GM23248 (cell line): ENCODE results near the gene SETBP1. TPM values are rescaled to one million over a fixed set of nuclear protein-coding genes. Genes with fewer than 3 reads are reported as not detected.

Source experiments
- DNase-seq: peaks from one replicate; pipeline ENCODE4 v3.0.0-alpha.2; 2015
- H2AFZ ChIP-seq: fragments of 200-600 bp; sonication (generic); 2 replicates; pipeline ENCODE4 v1.6.1; 2016; ENCODE audit warnings: antibody characterized with exemption
- H3F3A ChIP-seq: fragments of 200-600 bp; sonication (generic); 2 replicates; pipeline ENCODE4 v1.6.1; 2016; ENCODE audit warnings: mild to moderate bottlenecking, antibody characterized with exemption, mixed run types; ENCODE audit not compliant: insufficient read depth
- H3K27ac ChIP-seq: fragments of 200-600 bp; sonication (generic); 2 replicates; pipeline ENCODE4 v1.5.1; 2016; ENCODE audit warnings: mild to moderate bottlenecking
- H3K27me3 ChIP-seq: fragments of 200-600 bp; sonication (generic); replicated peaks from 2 replicates; pipeline ENCODE4 v1.6.1; 2016; ENCODE audit warnings: mild to moderate bottlenecking; ENCODE audit not compliant: insufficient read depth
- H3K36me3 ChIP-seq: fragments of 200-600 bp; sonication (generic); 2 replicates; pipeline ENCODE4 v1.6.1; 2016; ENCODE audit warnings: low read depth, mild to moderate bottlenecking
- H3K4me1 ChIP-seq: fragments of 200-600 bp; sonication (generic); 2 replicates; pipeline ENCODE4 v1.6.1; 2016; ENCODE audit warnings: mild to moderate bottlenecking; ENCODE audit not compliant: insufficient read depth
- H3K4me2 ChIP-seq: fragments of 200-600 bp; sonication (generic); one replicate; pipeline ENCODE4 v1.6.1; 2016; ENCODE audit warnings: mild to moderate bottlenecking; ENCODE audit not compliant: unreplicated experiment
- H3K4me3 ChIP-seq: fragments of 200-600 bp; sonication (generic); 2 replicates; pipeline ENCODE4 v1.5.1; 2016; ENCODE audit warnings: mild to moderate bottlenecking
- H3K79me2 ChIP-seq: fragments of 200-600 bp; sonication (generic); 2 replicates; pipeline ENCODE4 v1.6.1; 2016; ENCODE audit warnings: mild to moderate bottlenecking; ENCODE audit not compliant: insufficient read depth
- H3K9ac ChIP-seq: fragments of 200-600 bp; sonication (generic); 2 replicates; pipeline ENCODE4 v1.6.1; 2016; ENCODE audit warnings: mild to moderate bottlenecking
- H3K9me2 ChIP-seq: fragments of 200-600 bp; sonication (generic); 2 replicates; pipeline ENCODE4 v1.6.1; 2016; ENCODE audit warnings: mixed run types, mild to moderate bottlenecking, moderate library complexity; ENCODE audit not compliant: insufficient read depth
- H3K9me3 ChIP-seq: fragments of 200-600 bp; sonication (generic); one replicate; pipeline ENCODE4 v1.6.1; 2017; ENCODE audit warnings: low read depth
- H4K20me1 ChIP-seq: fragments of 200-600 bp; sonication (generic); 2 replicates; pipeline ENCODE4 v1.6.0; 2016; ENCODE audit not compliant: insufficient read depth
- EZH2 ChIP-seq: fragments of 200-600 bp; sonication (generic); IDR thresholded peaks from 2 replicates; pipeline ENCODE4 v1.6.1; 2018; ENCODE audit warnings: antibody characterized with exemption, mild to moderate bottlenecking; ENCODE audit not compliant: insufficient read depth, poor library complexity, severe bottlenecking
- EZH2phosphoT487 ChIP-seq: fragments of 200-600 bp; sonication (generic); IDR thresholded peaks from 2 replicates; pipeline ENCODE4 v1.6.1; 2018; ENCODE audit warnings: antibody characterized with exemption, moderate library complexity, mild to moderate bottlenecking, low read depth; ENCODE audit not compliant: insufficient read depth
- WGBS, 2 experiments: methylation state at CpG; one replicate each; pipeline ENCODE4 v1.1.6; 2015 to 2017; ENCODE audit warnings: low lambda C conversion rate in 2 of 2, low coverage in 1 of 2; ENCODE audit errors: missing lambda C conversion rate in 2 of 2; 5-methylcytosine and 5-hydroxymethylcytosine counted together
- in situ Hi-C: fragments of 300-500 bp; cut with MboI; formaldehyde crosslinking; loops from 2 replicates; pipeline ENCODE4 v1.15.0; 2020
- polyA plus RNA-seq: library from polyadenylated mRNA; unstranded; fragments of >200 nt; fragmentation: Nextera tagmentation; extraction: Ambion mirVana; gene quantifications from 2 replicates; pipeline ENCODE4 v1.2.1, GENCODE V29; 2016
- total RNA-seq: library from RNA; depleted of rRNA; stranded (reverse); fragments of >200 nt; shearing (Covaris generic); gene quantifications from 2 replicates; pipeline ENCODE4 v1.2.3, GENCODE V29; 2014

Gene SETBP1
- total and polyA plus RNA-seq, 2 experiments from 2014 or later = 1.3 to 4.1 TPM

DNA sequence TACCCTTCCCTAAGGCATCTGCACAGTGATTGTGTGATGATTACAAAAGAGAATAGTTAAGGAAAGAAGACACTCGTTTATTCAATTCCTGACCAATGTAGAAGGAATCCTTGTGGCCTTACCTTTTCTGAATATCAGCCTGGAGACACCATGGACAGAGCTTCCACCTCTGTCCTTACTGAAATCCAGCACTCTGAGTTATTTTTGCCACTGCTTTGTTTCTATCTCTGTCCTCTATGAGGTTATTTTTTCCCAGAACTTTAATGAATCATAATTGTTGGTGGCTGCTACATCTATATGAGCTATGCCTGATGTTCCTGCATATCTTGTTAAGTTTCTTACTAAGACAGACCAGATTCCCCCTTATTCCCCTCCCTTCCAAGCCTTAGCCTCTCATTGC, 275.1 kb downstream of the SETBP1 start:
- Histone ChIP-seq H3K9me3 (no peaks in the 10 kb centered on the region), H3K9ac (no peak overlapping the region), H3K79me2 (no peaks in the 10 kb centered on the region), H3K4me1 (peaks cover 26% of the 10 kb centered on the region; the same call in 1 of the 2 replicates), H3F3A (0 out of 2 replicates have a peak, but pooled peaks cover 5% of the 10 kb centered on the region), H3K27me3 (no peaks in the 10 kb centered on the region), H3K9me2 (no peaks in the 10 kb centered on the region), H3K36me3 (no peaks in the 10 kb centered on the region), H3K27ac (no peak overlapping the region), H3K4me2 (no peak overlapping the region), H3K4me3 (no peak overlapping the region), H2AFZ (no peak overlapping the region), H4K20me1 (no peaks in the 10 kb centered on the region)
- WGBS, 2 experiments = 71 to 93% methylated on average over 1 of the region's 1 CpG
- peak; percentile 32 for DNase-seq
- no peak for TF ChIP-seq EZH2
- no peak for TF ChIP-seq EZH2phosphoT487
- in situ Hi-C loops = no loop called here

DNA sequence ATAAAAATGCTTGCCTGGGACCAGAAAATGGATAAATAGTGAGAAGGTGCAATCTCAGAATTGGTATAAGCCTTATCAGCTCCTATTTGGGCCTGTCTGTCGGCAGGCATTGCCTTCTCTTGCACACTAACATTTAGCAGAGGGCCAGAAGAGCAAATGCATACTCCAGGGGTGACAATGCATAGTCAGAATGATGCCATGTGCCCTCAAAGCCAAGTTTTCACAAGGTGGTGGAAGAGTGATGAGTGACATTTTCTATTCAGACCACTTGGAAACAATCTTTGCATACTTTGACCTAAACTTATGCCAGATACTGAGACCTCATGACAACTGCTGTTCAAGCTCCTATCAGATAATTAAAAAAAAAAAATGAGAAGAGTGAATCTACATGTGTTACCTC, 276.3 kb downstream of the SETBP1 start:
- H3K9me2 ChIP-seq = no peaks in the 10 kb centered on the region
- 48 to 56% methylated on average over 1 of the region's 1 CpG for WGBS, 2 experiments
- TF ChIP-seq EZH2phosphoT487 = no peak

DNA sequence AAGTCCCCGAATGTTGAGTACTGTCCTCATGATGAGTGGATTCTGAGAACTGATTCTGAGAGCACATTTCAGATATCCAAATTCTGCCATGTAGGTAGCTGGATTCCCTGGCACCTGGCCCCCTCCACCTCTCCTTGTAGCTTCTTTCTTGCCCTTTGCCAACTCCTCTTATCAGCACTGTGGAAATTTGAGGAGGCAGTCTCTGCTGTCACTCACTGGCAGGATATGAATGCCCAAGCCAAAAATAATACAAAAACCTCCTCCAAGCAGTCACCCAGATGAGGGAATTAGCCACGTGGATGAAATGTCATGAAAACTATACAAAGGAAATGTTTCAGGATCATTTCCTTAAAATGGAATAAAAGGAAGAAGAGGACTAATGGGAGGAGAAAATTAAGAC, 276.8 kb downstream of the SETBP1 start:
- TF ChIP-seq EZH2phosphoT487 (no peak), EZH2 (no peak)
- in situ Hi-C loops = no loop called here
- Histone ChIP-seq H3K4me1 (peaks cover 26% of the 10 kb centered on the region; the same call in 1 of the 2 replicates), H3K27ac (no peak overlapping the region), H3F3A (0 out of 2 replicates have a peak, but pooled peaks cover 5% of the 10 kb centered on the region), H3K4me2 (no peak overlapping the region), H3K79me2 (no peaks in the 10 kb centered on the region), H2AFZ (no peak overlapping the region), H3K9me2 (no peaks in the 10 kb centered on the region), H3K36me3 (no peaks in the 10 kb centered on the region), H3K4me3 (no peak overlapping the region), H4K20me1 (no peaks in the 10 kb centered on the region), H3K9me3 (no peaks in the 10 kb centered on the region), H3K27me3 (no peaks in the 10 kb centered on the region), H3K9ac (no peak overlapping the region)
- DNase-seq = no peak
- WGBS, 2 experiments = 93% methylated on average over 2 of the region's 2 CpGs

More for the DNA sequence above, 276.3 kb downstream of the SETBP1 start:
- Histone ChIP-seq H3K9ac (no peak overlapping the region), H3K4me3 (no peak overlapping the region), H3K9me3 (no peaks in the 10 kb centered on the region), H3F3A (0 out of 2 replicates have a peak, but pooled peaks cover 5% of the 10 kb centered on the region), H4K20me1 (no peaks in the 10 kb centered on the region), H3K4me1 (peaks cover 26% of the 10 kb centered on the region; the same call in 1 of the 2 replicates), H2AFZ (no peak overlapping the region), H3K36me3 (no peaks in the 10 kb centered on the region), H3K27me3 (no peaks in the 10 kb centered on the region), H3K79me2 (no peaks in the 10 kb centered on the region), H3K27ac (no peak overlapping the region), H3K4me2 (no peak overlapping the region)
- in situ Hi-C loops = no loop called here
- DNase-seq = no peak

DNA sequence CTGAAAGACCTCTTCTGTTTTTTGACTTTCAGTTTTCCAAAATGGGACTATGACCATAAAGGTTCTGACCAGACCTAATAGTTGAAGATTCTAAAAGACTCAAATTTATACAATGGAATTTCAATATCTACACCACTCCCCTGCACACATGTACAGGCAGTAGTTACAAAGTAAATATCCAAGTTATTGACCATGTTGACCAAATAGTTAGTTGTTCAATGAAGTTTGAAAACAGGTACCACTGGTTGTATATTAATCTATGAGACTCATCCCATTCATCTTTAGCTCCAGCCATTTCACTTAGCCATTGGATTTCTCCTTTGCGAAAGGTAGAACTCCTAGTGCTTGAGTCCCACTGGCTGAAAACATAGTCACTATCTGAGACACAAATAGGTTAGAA, 277.4 kb downstream of the SETBP1 start:
- no peak for DNase-seq
- H3K9me3 ChIP-seq = no peaks in the 10 kb centered on the region
- H3K4me2 ChIP-seq = no peak overlapping the region
- H3K4me3 ChIP-seq = no peak overlapping the region
- no peaks in the 10 kb centered on the region for H4K20me1 ChIP-seq
- WGBS, 2 experiments = 93 to 100% methylated on average over 1 of the region's 1 CpG
- H3K4me1 ChIP-seq = peaks cover 26% of the 10 kb centered on the region; the same call in 1 of the 2 replicates
- H3K27ac ChIP-seq = no peak overlapping the region
- TF ChIP-seq EZH2 = no peak
- TF ChIP-seq EZH2phosphoT487 = no peak
- 0 out of 2 replicates have a peak, but pooled peaks cover 5% of the 10 kb centered on the region for H3F3A ChIP-seq
- H3K27me3 ChIP-seq = no peaks in the 10 kb centered on the region
- H3K79me2 ChIP-seq = no peaks in the 10 kb centered on the region
- in situ Hi-C loops = no loop called here
- H2AFZ ChIP-seq = no peak overlapping the region
- no peaks in the 10 kb centered on the region for H3K36me3 ChIP-seq
- H3K9ac ChIP-seq = no peak overlapping the region
- no peaks in the 10 kb centered on the region for H3K9me2 ChIP-seq

DNA sequence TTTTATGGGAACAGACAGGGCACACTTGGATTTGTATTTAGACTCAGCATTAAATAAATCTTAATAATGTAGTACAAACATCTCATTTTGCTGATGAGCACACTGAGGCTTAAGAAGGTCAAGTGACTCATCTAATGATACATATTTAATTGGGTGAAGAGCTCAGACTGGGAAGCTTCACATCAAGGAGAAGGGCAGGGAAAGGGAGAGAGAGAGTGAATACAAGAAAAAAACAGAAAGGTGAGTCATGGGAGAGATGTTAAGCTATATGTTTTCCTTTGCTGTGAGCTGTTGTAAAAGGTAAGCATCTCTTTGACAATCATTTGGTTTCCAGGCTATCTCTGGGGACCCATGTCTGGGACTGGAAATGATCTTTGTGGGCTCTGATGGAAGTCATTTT, 277.8 kb downstream of the SETBP1 start:
- H4K20me1 ChIP-seq = no peaks in the 10 kb centered on the region
- 0 out of 2 replicates have a peak, but pooled peaks cover 5% of the 10 kb centered on the region for H3F3A ChIP-seq
- H3K9ac ChIP-seq = no peak overlapping the region
- H3K4me2 ChIP-seq = no peak overlapping the region
- H3K9me2 ChIP-seq = no peaks in the 10 kb centered on the region
- H3K4me1 ChIP-seq = peaks cover 24% of the 10 kb centered on the region; the same call in 1 of the 2 replicates
- TF ChIP-seq EZH2phosphoT487 (no peak), EZH2 (no peak)
- H3K36me3 ChIP-seq = no peaks in the 10 kb centered on the region
- no peak overlapping the region for H2AFZ ChIP-seq
- no peaks in the 10 kb centered on the region for H3K9me3 ChIP-seq
- no peaks in the 10 kb centered on the region for H3K79me2 ChIP-seq
- DNase-seq = peak; percentile 57
- H3K27ac ChIP-seq = no peak overlapping the region
- no peaks in the 10 kb centered on the region for H3K27me3 ChIP-seq
- in situ Hi-C loops = no loop called here
- H3K4me3 ChIP-seq = no peak overlapping the region
